Mesenchymal stem cell (in vitro differentiated cells and primary cell): Measurements from ENCODE around the gene RGS9.
A peak's percentile ranks its signal among the peaks of the same experiment; 100 is the strongest.

ENCODE experiments used
- DNase-seq: peaks from one replicate; pipeline ENCODE4 v3.0.0-alpha.2; 2013
- H2AFZ ChIP-seq: one replicate; pipeline ENCODE4 v1.6.1; 2013; ENCODE audit warnings: low read depth, mild to moderate bottlenecking, control low read depth, inconsistent platforms, low read length, moderate library complexity
- H2AK5ac ChIP-seq: 2 replicates; pipeline ENCODE4 v1.6.1; 2013; ENCODE audit warnings: low read length, moderate library complexity, mild to moderate bottlenecking, inconsistent platforms; ENCODE audit not compliant: severe bottlenecking
- H2BK120ac ChIP-seq: one replicate; pipeline ENCODE4 v1.6.1; 2013; ENCODE audit warnings: low read depth, mild to moderate bottlenecking, inconsistent platforms, low read length, moderate library complexity
- H2BK12ac ChIP-seq, 2 experiments: one replicate each; pipeline ENCODE4 v1.6.1; 2013; ENCODE audit warnings: inconsistent platforms in 2 of 2, low read length in 2 of 2, mild to moderate bottlenecking in 2 of 2, moderate library complexity in 2 of 2, control low read depth in 1 of 2
- H2BK15ac ChIP-seq: one replicate; pipeline ENCODE4 v1.6.1; 2013; ENCODE audit warnings: mild to moderate bottlenecking, low read depth, inconsistent platforms; ENCODE audit not compliant: poor library complexity, severe bottlenecking
- H2BK5ac ChIP-seq: 2 replicates; pipeline ENCODE4 v1.6.1; 2013; ENCODE audit warnings: low read depth, mild to moderate bottlenecking, low read length, control low read depth, inconsistent platforms; ENCODE audit not compliant: poor library complexity, severe bottlenecking
- H3K14ac ChIP-seq, 2 experiments: one replicate each; pipeline ENCODE4 v1.6.1; 2013; ENCODE audit warnings: inconsistent platforms in 2 of 2, low read length in 2 of 2, control low read depth in 1 of 2, mild to moderate bottlenecking in 1 of 2, moderate library complexity in 1 of 2
- H3K18ac ChIP-seq, 2 experiments: one replicate each; pipeline ENCODE4 v1.6.1; 2013; ENCODE audit warnings: inconsistent platforms in 2 of 2, low read length in 2 of 2, control low read depth in 1 of 2, low read depth in 1 of 2, mild to moderate bottlenecking in 1 of 2
- H3K23ac ChIP-seq, 2 experiments: one replicate each; pipeline ENCODE4 v1.6.1; 2013; ENCODE audit warnings: inconsistent platforms in 2 of 2, low read length in 2 of 2, mild to moderate bottlenecking in 2 of 2, moderate library complexity in 2 of 2, control low read depth in 1 of 2
- H3K27ac ChIP-seq: 2 replicates; pipeline ENCODE4 v1.5.1; 2013; ENCODE audit warnings: mild to moderate bottlenecking, moderate library complexity, low read length, control low read depth, inconsistent platforms; ENCODE audit not compliant: poor library complexity, severe bottlenecking
- H3K27me3 ChIP-seq, 2 experiments: 2 replicates each; pipeline versions ENCODE4 v1.6.1 to v1.7.0; 2013; ENCODE audit warnings: low read length in 2 of 2, mild to moderate bottlenecking in 2 of 2, moderate library complexity in 2 of 2, control low read depth in 1 of 2, inconsistent platforms in 1 of 2; ENCODE audit not compliant: control insufficient read depth in 1 of 2, insufficient read depth in 1 of 2
- H3K36me3 ChIP-seq, 2 experiments: 2 replicates each; pipeline versions ENCODE4 v1.6.1 to v1.7.0; 2013; ENCODE audit warnings: low read length in 2 of 2, control low read depth in 1 of 2, inconsistent platforms in 1 of 2, low read depth in 1 of 2, mild to moderate bottlenecking in 1 of 2; ENCODE audit not compliant: insufficient read depth in 2 of 2, control insufficient read depth in 1 of 2
- H3K4ac ChIP-seq, 2 experiments: one replicate each; pipeline ENCODE4 v1.6.1; 2013; ENCODE audit warnings: inconsistent platforms in 2 of 2, low read length in 2 of 2, mild to moderate bottlenecking in 2 of 2, moderate library complexity in 2 of 2, control low read depth in 1 of 2, low read depth in 1 of 2
- H3K4me1 ChIP-seq: 2 replicates; pipeline ENCODE4 v1.6.1; 2013; ENCODE audit warnings: low read depth, low read length, control low read depth; ENCODE audit not compliant: control insufficient read depth, insufficient read depth
- H3K4me2 ChIP-seq: 2 replicates; pipeline ENCODE4 v1.6.1; 2013; ENCODE audit warnings: low read length, mild to moderate bottlenecking, inconsistent platforms; ENCODE audit not compliant: poor library complexity, severe bottlenecking
- H3K4me3 ChIP-seq, 2 experiments: 2 replicates each; pipeline versions ENCODE4 v1.5.1 to v1.7.0; 2013; ENCODE audit warnings: low read length in 2 of 2, mild to moderate bottlenecking in 2 of 2, control low read depth in 1 of 2, low read depth in 1 of 2; ENCODE audit not compliant: insufficient read depth in 1 of 2
- H3K79me1 ChIP-seq: replicated peaks from 2 replicates; pipeline ENCODE4 v1.6.1; 2013; ENCODE audit warnings: mild to moderate bottlenecking, control low read depth, low read length, inconsistent platforms; ENCODE audit not compliant: poor library complexity, severe bottlenecking
- H3K9ac ChIP-seq: 2 replicates; pipeline ENCODE4 v1.7.0; 2013; ENCODE audit warnings: mild to moderate bottlenecking, low read length, moderate library complexity
- H3K9me3 ChIP-seq: 2 replicates; pipeline ENCODE4 v1.7.0; 2013; ENCODE audit warnings: mild to moderate bottlenecking, low read length; ENCODE audit not compliant: control insufficient read depth
- H4K8ac ChIP-seq: one replicate; pipeline ENCODE4 v1.6.1; 2013; ENCODE audit warnings: inconsistent platforms, mild to moderate bottlenecking, low read length, moderate library complexity
- H4K91ac ChIP-seq: one replicate; pipeline ENCODE4 v1.6.1; 2013; ENCODE audit warnings: mild to moderate bottlenecking, low read length, inconsistent platforms
- WGBS: methylation state at CpG from one replicate; pipeline ENCODE4 v1.1.7; 2013; ENCODE audit warnings: mixed read lengths; 5-methylcytosine and 5-hydroxymethylcytosine counted together

RGS9 gene

DNA sequence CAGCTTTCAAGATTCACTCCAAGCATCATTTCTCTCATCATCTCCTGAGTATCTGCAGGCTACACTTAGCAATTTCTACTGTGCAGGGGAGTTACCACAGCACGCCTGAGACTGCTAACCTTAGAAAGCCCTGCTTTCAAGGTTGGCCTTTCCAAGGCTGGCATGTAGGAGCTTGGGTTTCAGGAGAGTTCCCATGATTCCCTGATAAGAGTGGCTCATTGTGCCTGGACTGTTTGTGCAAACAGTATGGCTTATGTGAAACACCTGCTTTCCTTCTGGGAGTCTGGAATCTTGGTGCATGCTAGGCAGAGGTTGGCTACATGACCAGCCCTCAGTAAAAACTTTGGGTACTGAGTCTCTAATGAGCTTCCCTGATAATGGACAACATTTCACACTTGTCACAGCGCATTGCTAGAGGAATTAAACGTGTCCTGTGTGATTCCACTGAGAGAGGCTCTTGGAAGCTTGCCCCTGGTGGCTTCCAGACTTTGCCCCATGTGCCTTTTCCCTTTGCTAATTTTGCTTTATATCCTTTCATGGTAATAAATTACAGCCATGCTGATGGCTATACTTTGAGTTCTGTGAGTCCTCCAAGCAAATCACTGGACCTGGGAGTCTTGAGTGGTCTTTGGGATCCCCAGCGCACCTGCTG lies 19.7 kb upstream of the RGS9 start:
- Histone ChIP-seq H3K4me1 (peaks cover under 1% of the 10 kb centered on the region), H3K4ac (no peak overlapping the region), H2AK5ac (no peak overlapping the region), H3K4me2 (no peak overlapping the region), H3K9me3 (no peaks in the 10 kb centered on the region), H3K23ac (no peak overlapping the region), H3K18ac (no peak overlapping the region), H2AFZ (no peak overlapping the region), H3K4me3 (no peak overlapping the region), H3K79me1 (no peaks in the 10 kb centered on the region), H4K91ac (no peak overlapping the region), H2BK120ac (no peak overlapping the region), H3K27me3 (peaks cover 0 to 3% of the 10 kb centered on the region in 2 experiments), H3K14ac (no peak overlapping the region), H2BK5ac (no peak overlapping the region), H2BK12ac (no peak overlapping the region), H2BK15ac (no peak overlapping the region), H3K9ac (no peak overlapping the region), H4K8ac (no peak overlapping the region), H3K36me3 (no peaks in the 10 kb centered on the region), H3K27ac (no peak overlapping the region)
- no peak for DNase-seq
- 84% methylated on average over 4 of the region's 4 CpGs for WGBS

- DNase-seq: no peak
- Histone ChIP-seq H3K4me1 (peaks cover 2% of the 10 kb centered on the region), H3K9ac (no peak overlapping the region), H4K91ac (no peak overlapping the region), H3K9me3 (no peaks in the 10 kb centered on the region), H3K27ac (no peak overlapping the region), H3K18ac (no peak overlapping the region), H3K79me1 (no peaks in the 10 kb centered on the region), H2BK12ac (no peak overlapping the region), H3K23ac (no peak overlapping the region), H3K14ac (no peak overlapping the region), H2BK120ac (no peak overlapping the region), H2AK5ac (no peak overlapping the region), H4K8ac (no peak overlapping the region), H2AFZ (no peak overlapping the region), H3K27me3 (no peaks in the 10 kb centered on the region), H3K36me3 (no peaks in the 10 kb centered on the region), H3K4ac (no peak overlapping the region), H2BK15ac (no peak overlapping the region), H3K4me3 (no peak overlapping the region), H2BK5ac (no peak overlapping the region), H3K4me2 (no peak overlapping the region)
- 65% methylated on average over 6 of the region's 6 CpGs for whole genome bisulfite sequencing
These were observed 15.8 kb upstream of the RGS9 start for GRCh38 chr17:65121368-65121767.

- Histone ChIP-seq H4K8ac (peak overlapping the region; percentile 35), H3K27ac (no peak overlapping the region)
- WGBS: 95% methylated on average over 10 of the region's 12 CpGs
These were observed 15.0 kb upstream of the RGS9 start for GRCh38 chr17:65121916-65122806.

More at GRCh38 chr17:65121916-65122806, 15.0 kb upstream of the RGS9 start:
- no peak overlapping the region for H2BK5ac ChIP-seq
- no peak overlapping the region for H3K23ac ChIP-seq
- H3K27me3 ChIP-seq: no peaks in the 10 kb centered on the region
- peak overlapping the region in 1 of 2 experiments; percentile 84 for H3K4me3 ChIP-seq
- H2AFZ ChIP-seq: no peak overlapping the region
- H3K4me1 ChIP-seq: peaks cover 2% of the 10 kb centered on the region
- H3K4me2 ChIP-seq: peak overlapping the region; percentile 66
- H3K9ac ChIP-seq: peak overlapping the region; percentile 94
- no peak overlapping the region for H2BK12ac ChIP-seq
- no peak overlapping the region for H4K91ac ChIP-seq
- H2BK15ac ChIP-seq: no peak overlapping the region
- H3K4ac ChIP-seq: no peak overlapping the region
- H3K18ac ChIP-seq: no peak overlapping the region
- no peak for DNase-seq
- no peak overlapping the region for H2AK5ac ChIP-seq
- H3K36me3 ChIP-seq: no peaks in the 10 kb centered on the region
- no peak overlapping the region for H2BK120ac ChIP-seq
- no peak overlapping the region for H3K14ac ChIP-seq
- no peaks in the 10 kb centered on the region for H3K9me3 ChIP-seq
- H3K79me1 ChIP-seq: no peaks in the 10 kb centered on the region
